ENCODE measurements around the gene MTREX.

Gene MTREX

GRCh38 chr5:55438998-55439397, 131.2 kb downstream of the MTREX start:
- peaks cover 15% of the 10 kb centered on the region for H3K4me1 Mint-ChIP-seq (ENCODE audit: low read depth)
- DNase-seq (ENCODE audit: low spot score), result no peak
- peaks cover 25% of the 10 kb centered on the region for H3K9me3 Mint-ChIP-seq
- peaks cover 44% of the 10 kb centered on the region for H3K36me3 Mint-ChIP-seq (ENCODE audit: low read depth)
- H3K4me3 Mint-ChIP-seq, result no peak overlapping the region
- H3K27me3 Mint-ChIP-seq (ENCODE audit: low read depth), result no peaks in the 10 kb centered on the region
- peak overlapping the region; percentile 15 for H3K27ac Mint-ChIP-seq

- H3K4me3 Mint-ChIP-seq, result no peak overlapping the region
Measured at GRCh38 chr5:55440188-55440646, 132.4 kb downstream of the MTREX start.

GRCh38 chr5:55441107-55441771, 133.4 kb downstream of the MTREX start:
- Mint-ChIP-seq H3K4me1 (ENCODE audit: low read depth) (peaks cover 15% of the 10 kb centered on the region), H3K4me3 (no peak overlapping the region), H3K27me3 (ENCODE audit: low read depth) (no peaks in the 10 kb centered on the region), H3K36me3 (ENCODE audit: low read depth) (peaks cover 26% of the 10 kb centered on the region), H3K27ac (no peak overlapping the region), H3K9me3 (peaks cover 3% of the 10 kb centered on the region)
- DNase-seq (ENCODE audit: low spot score), result no peak

More at GRCh38 chr5:55440188-55440646, 132.4 kb downstream of the MTREX start:
- DNase-seq (ENCODE audit: low spot score), result no peak
- H3K9me3 Mint-ChIP-seq, result peaks cover 13% of the 10 kb centered on the region
- peaks cover 15% of the 10 kb centered on the region for H3K4me1 Mint-ChIP-seq (ENCODE audit: low read depth)
- no peaks in the 10 kb centered on the region for H3K27me3 Mint-ChIP-seq (ENCODE audit: low read depth)
- no peak overlapping the region for H3K27ac Mint-ChIP-seq
- peaks cover 37% of the 10 kb centered on the region for H3K36me3 Mint-ChIP-seq (ENCODE audit: low read depth)

GRCh38 chr5:55441954-55442353, 134.2 kb downstream of the MTREX start:
- H3K27me3 Mint-ChIP-seq (ENCODE audit: low read depth), result no peaks in the 10 kb centered on the region

GRCh38 chr5:55445791-55446190, 138.0 kb downstream of the MTREX start:
- DNase-seq (ENCODE audit: low spot score), result no peak
- Mint-ChIP-seq H3K36me3 (ENCODE audit: low read depth) (peaks cover 16% of the 10 kb centered on the region), H3K9me3 (no peaks in the 10 kb centered on the region), H3K4me1 (ENCODE audit: low read depth) (peaks cover 7% of the 10 kb centered on the region), H3K4me3 (no peak overlapping the region), H3K27ac (no peak overlapping the region), H3K27me3 (ENCODE audit: low read depth) (no peaks in the 10 kb centered on the region)

More at GRCh38 chr5:55441954-55442353, 134.2 kb downstream of the MTREX start:
- peaks cover 15% of the 10 kb centered on the region for H3K4me1 Mint-ChIP-seq (ENCODE audit: low read depth)
- no peaks in the 10 kb centered on the region for H3K9me3 Mint-ChIP-seq
- H3K36me3 Mint-ChIP-seq (ENCODE audit: low read depth), result peaks cover 24% of the 10 kb centered on the region
- no peak overlapping the region for H3K27ac Mint-ChIP-seq
- no peak overlapping the region for H3K4me3 Mint-ChIP-seq
- no peak for DNase-seq (ENCODE audit: low spot score)

GRCh38 chr5:55446640-55447351, 139.0 kb downstream of the MTREX start:
- no peak overlapping the region for H3K4me3 Mint-ChIP-seq
- no peak for DNase-seq (ENCODE audit: low spot score)
- no peaks in the 10 kb centered on the region for H3K27me3 Mint-ChIP-seq (ENCODE audit: low read depth)
- H3K27ac Mint-ChIP-seq, result no peak overlapping the region
- H3K9me3 Mint-ChIP-seq, result no peaks in the 10 kb centered on the region
- H3K36me3 Mint-ChIP-seq (ENCODE audit: low read depth), result peaks cover 15% of the 10 kb centered on the region
- peaks cover 1% of the 10 kb centered on the region for H3K4me1 Mint-ChIP-seq (ENCODE audit: low read depth)

GRCh38 chr5:55450050-55450765, 142.4 kb downstream of the MTREX start:
- Mint-ChIP-seq H3K4me1 (ENCODE audit: low read depth) (peaks cover 6% of the 10 kb centered on the region), H3K27ac (no peak overlapping the region)
- no peak for DNase-seq (ENCODE audit: low spot score)

GRCh38 chr5:55451976-55452375, 144.2 kb downstream of the MTREX start:
- Mint-ChIP-seq H3K4me3 (no peak overlapping the region), H3K27me3 (ENCODE audit: low read depth) (no peaks in the 10 kb centered on the region), H3K36me3 (ENCODE audit: low read depth) (peaks cover 18% of the 10 kb centered on the region), H3K27ac (no peak overlapping the region), H3K4me1 (ENCODE audit: low read depth) (peaks cover 6% of the 10 kb centered on the region), H3K9me3 (no peaks in the 10 kb centered on the region)
- no peak for DNase-seq (ENCODE audit: low spot score)

More at GRCh38 chr5:55450050-55450765, 142.4 kb downstream of the MTREX start:
- Mint-ChIP-seq H3K36me3 (ENCODE audit: low read depth) (peaks cover 20% of the 10 kb centered on the region), H3K27me3 (ENCODE audit: low read depth) (no peaks in the 10 kb centered on the region), H3K4me3 (no peak overlapping the region), H3K9me3 (no peaks in the 10 kb centered on the region)

- H3K27ac Mint-ChIP-seq, result no peak overlapping the region
- no peak for DNase-seq (ENCODE audit: low spot score)
- H3K36me3 Mint-ChIP-seq (ENCODE audit: low read depth), result peaks cover 17% of the 10 kb centered on the region
- H3K4me3 Mint-ChIP-seq, result no peak overlapping the region
- H3K27me3 Mint-ChIP-seq (ENCODE audit: low read depth), result no peaks in the 10 kb centered on the region
- no peaks in the 10 kb centered on the region for H3K9me3 Mint-ChIP-seq
- H3K4me1 Mint-ChIP-seq (ENCODE audit: low read depth), result peaks cover 6% of the 10 kb centered on the region
Measured at GRCh38 chr5:55453211-55453610, 145.4 kb downstream of the MTREX start.

GRCh38 chr5:55454282-55454681, 146.5 kb downstream of the MTREX start:
- Mint-ChIP-seq H3K4me1 (ENCODE audit: low read depth) (peaks cover 6% of the 10 kb centered on the region), H3K27ac (no peak overlapping the region), H3K9me3 (no peaks in the 10 kb centered on the region), H3K36me3 (ENCODE audit: low read depth) (peaks cover 14% of the 10 kb centered on the region), H3K4me3 (no peak overlapping the region), H3K27me3 (ENCODE audit: low read depth) (no peaks in the 10 kb centered on the region)
- no peak for DNase-seq (ENCODE audit: low spot score)

- Mint-ChIP-seq H3K4me1 (ENCODE audit: low read depth) (peaks cover 11% of the 10 kb centered on the region), H3K9me3 (no peaks in the 10 kb centered on the region), H3K27me3 (ENCODE audit: low read depth) (no peaks in the 10 kb centered on the region), H3K4me3 (no peak overlapping the region), H3K36me3 (ENCODE audit: low read depth) (peaks cover 21% of the 10 kb centered on the region), H3K27ac (no peak overlapping the region)
- no peak for DNase-seq (ENCODE audit: low spot score)
Measured at GRCh38 chr5:55456216-55456895, 148.6 kb downstream of the MTREX start.

GRCh38 chr5:55459572-55459971, 151.8 kb downstream of the MTREX start:
- H3K27me3 Mint-ChIP-seq (ENCODE audit: low read depth), result no peaks in the 10 kb centered on the region

GRCh38 chr5:55463613-55464012, 155.8 kb downstream of the MTREX start:
- Mint-ChIP-seq H3K27ac (no peak overlapping the region), H3K9me3 (no peaks in the 10 kb centered on the region), H3K27me3 (ENCODE audit: low read depth) (no peaks in the 10 kb centered on the region)

More at GRCh38 chr5:55459572-55459971, 151.8 kb downstream of the MTREX start:
- Mint-ChIP-seq H3K4me3 (no peak overlapping the region), H3K27ac (no peak overlapping the region), H3K4me1 (ENCODE audit: low read depth) (peaks cover 10% of the 10 kb centered on the region), H3K36me3 (ENCODE audit: low read depth) (peaks cover 23% of the 10 kb centered on the region), H3K9me3 (no peaks in the 10 kb centered on the region)
- DNase-seq (ENCODE audit: low spot score), result no peak

More at GRCh38 chr5:55463613-55464012, 155.8 kb downstream of the MTREX start:
- no peak for DNase-seq (ENCODE audit: low spot score)
- Mint-ChIP-seq H3K36me3 (ENCODE audit: low read depth) (peaks cover 32% of the 10 kb centered on the region), H3K4me3 (no peak overlapping the region), H3K4me1 (ENCODE audit: low read depth) (peaks cover 11% of the 10 kb centered on the region)
